GM12891 (cell line): Measurements from ENCODE around the gene FAM47E.
A peak's percentile ranks its signal among the peaks of the same experiment; 100 is the strongest.

ENCODE experiments used
- DNase-seq: peaks from one replicate; pipeline ENCODE4 v3.0.0; 2011; ENCODE audit warnings: low spot score; ENCODE audit not compliant: insufficient read length
- FAIRE-seq: peaks from 2 replicates; lab custom pipeline; 2011; peaks lifted over from hg19 to GRCh38; lab: Jason Lieb, UNC
- PAX5 ChIP-seq: IDR thresholded peaks from 2 replicates; pipeline ENCODE4 v1.6.1; 2011; ENCODE audit warnings: low read length, moderate library complexity, mild to moderate bottlenecking; ENCODE audit not compliant: insufficient read depth, severe bottlenecking
- POLR2A ChIP-seq: IDR thresholded peaks from 2 replicates; pipeline ENCODE4 v1.6.1; 2011; ENCODE audit warnings: low read depth, low read length, control low read depth
- POLR2AphosphoS5 ChIP-seq: IDR thresholded peaks from 2 replicates; pipeline ENCODE4 v1.6.1; 2011; ENCODE audit warnings: low read depth, low read length, control low read depth
- POU2F2 ChIP-seq: IDR thresholded peaks from 2 replicates; pipeline ENCODE4 v1.6.1; 2011; ENCODE audit warnings: low read depth, mild to moderate bottlenecking, control low read depth, low read length, moderate library complexity
- SPI1 ChIP-seq: IDR thresholded peaks from 2 replicates; pipeline ENCODE4 v1.6.1; 2011; ENCODE audit warnings: low read depth, low read length, control low read depth
- TAF1 ChIP-seq: IDR thresholded peaks from 2 replicates; pipeline ENCODE4 v1.6.1; 2011; ENCODE audit warnings: low read depth, low read length, control low read depth

Gene FAM47E

DNA sequence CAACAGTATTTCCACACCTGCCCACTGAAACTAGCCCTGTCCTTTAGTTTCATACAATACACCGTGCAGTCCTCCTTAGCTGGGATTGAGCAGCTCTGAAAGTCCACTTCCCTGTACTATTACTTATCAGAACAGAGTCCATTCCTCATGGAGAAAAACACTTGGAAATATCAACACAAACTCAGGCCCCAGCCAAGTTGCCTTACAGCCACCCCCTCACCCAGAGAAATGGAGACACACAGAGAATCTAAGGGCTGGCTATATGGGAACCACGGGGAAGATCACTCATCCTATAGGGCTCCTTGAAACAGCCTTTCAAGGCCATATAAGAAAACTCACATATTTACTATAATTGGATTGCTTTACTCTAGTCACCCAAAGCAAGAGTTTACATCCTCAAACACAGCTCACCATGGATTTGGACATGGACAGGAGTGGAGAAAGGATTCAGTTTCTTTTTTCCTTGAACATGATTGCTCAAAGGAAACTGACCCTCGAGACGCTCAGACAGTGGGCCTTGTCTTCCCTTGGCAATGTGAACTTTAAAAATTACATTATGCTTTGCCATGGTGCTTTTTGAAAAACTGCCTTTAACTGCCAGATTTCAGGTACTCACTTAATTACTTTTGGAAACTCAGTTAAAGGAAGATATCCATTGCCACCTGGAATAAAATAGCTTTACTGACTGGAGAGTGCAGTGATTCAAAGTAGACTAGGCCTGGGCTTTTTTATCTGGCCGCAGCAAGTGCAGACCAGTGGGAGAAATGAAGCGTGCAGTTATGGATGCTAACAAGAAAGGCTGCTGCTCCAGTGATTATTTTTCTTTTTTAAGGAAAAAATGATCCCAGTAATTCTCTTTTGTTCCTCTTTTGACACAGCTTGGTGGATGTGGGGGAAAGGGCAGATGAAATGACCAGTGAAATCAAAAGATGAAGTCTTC, 39.5 kb upstream of the FAM47E start:
- DNase-seq (no peak), FAIRE-seq (no peak)
- TF ChIP-seq TAF1 (no peak), SPI1 (no peak), POLR2A (no peak), POU2F2 (no peak), PAX5 (no peak), POLR2AphosphoS5 (no peak)

DNA sequence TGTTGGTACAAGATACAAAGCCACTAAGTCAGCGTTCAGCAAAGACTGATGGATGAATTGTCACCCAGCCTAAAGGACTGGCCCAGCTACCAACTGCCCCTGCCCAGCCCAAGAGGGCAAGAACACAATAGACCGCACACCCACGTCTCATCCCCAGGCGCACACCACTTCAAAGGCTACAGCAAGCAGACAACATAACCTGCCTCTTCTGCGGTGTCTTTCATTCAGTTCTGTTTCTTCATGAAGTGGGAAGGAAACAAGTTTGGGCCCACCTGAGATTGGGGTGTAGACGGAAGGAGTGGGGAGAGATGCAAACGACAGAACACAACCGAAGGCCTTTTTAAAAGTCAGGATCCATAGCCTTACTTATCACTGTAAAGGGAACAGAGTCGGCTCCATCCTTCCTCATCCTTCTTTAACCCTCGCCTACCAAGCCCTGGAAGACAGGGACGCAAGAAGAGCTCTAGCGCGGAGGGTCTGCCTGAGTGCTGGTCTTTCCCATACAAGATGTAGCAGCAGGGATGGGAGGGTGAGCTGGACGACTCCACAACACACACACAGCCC, 38.6 kb upstream of the FAM47E start:
- no peak for TF ChIP-seq SPI1
- no peak for TF ChIP-seq POLR2A
- TF ChIP-seq POU2F2: no peak; the same call in 1 of the 2 replicates
- no peak for TF ChIP-seq POLR2AphosphoS5
- TF ChIP-seq TAF1: no peak
- no peak for TF ChIP-seq PAX5
- DNase-seq (no peak), FAIRE-seq (peak; percentile 35)

DNA sequence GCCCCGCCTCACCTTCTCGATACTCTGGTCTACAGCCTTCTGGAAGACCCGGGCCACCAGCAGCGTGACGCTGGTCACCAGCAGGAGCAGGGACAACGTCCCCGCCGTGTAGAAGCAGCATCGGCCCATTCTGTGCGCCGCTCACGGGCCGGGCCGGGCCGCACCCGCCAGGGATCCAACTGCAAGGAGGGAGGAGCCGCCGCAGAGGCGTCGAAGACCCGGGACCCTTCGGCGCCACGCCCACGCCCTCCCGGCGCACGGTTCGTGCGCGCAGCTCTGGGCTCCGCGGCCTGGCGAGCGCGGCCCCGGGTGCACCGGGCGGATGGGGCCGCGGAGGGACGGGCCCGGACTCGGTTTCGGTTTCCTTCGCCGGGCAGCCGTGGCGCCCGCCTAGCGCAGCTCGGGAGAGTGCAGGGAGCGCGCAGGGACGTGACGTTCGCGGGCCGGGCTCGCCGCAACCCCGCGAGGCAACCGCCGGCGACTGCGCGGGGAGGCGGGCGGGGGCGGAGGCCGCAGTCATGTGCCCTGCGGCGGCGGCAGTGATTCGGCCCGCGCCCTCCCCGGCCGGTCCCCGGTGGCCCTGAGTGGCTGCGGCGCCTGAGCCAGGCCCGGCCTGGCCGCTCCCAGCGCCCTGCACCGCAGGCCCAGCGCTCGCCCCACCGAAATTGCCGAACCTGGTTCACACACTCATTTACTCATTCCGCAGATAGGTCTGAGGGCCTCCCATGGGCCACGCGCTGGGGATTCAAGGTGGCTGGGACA, 37.9 kb upstream of the FAM47E start, which contains the start of gene SCARB2:
TSS of gene SCARB2 (minus strand) at position 410 of the 762 bp plus-strand sequence. CDS start at position 129, 281 bp downstream.
- peak; percentile 88 for FAIRE-seq
- peak; percentile 64 for DNase-seq
- TF ChIP-seq PAX5 (no peak), POLR2AphosphoS5 (no peak)

DNA sequence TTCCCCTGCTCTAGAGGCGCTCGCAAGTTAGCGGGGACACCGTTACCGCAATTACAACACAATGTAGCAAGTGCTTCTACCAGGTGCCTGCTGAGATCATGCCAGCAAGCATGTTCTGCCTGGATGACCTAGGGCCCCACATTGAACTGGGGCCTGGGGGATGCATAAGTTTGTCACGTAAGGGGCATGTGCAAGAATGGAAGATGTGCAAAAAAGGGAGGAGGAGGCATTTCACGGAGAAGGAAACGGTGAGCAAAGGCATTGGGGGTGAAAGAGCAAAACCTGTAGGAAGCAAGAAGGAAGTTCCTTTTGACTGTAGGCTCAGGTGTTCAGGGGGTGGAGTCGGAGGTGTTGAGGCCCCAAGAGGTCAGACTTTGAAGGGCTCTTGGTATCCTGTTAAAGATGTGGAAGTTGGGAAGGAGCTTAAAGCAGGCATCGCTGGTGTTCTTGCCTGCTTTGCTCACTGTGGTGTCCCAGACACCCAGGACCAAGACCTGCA, 37.3 kb upstream of the FAM47E start:
- FAIRE-seq (no peak), DNase-seq (no peak)
- TF ChIP-seq TAF1 (no peak), POLR2AphosphoS5 (no peak), PAX5 (no peak), POLR2A (no peak), POU2F2 (no peak), SPI1 (no peak)

DNA sequence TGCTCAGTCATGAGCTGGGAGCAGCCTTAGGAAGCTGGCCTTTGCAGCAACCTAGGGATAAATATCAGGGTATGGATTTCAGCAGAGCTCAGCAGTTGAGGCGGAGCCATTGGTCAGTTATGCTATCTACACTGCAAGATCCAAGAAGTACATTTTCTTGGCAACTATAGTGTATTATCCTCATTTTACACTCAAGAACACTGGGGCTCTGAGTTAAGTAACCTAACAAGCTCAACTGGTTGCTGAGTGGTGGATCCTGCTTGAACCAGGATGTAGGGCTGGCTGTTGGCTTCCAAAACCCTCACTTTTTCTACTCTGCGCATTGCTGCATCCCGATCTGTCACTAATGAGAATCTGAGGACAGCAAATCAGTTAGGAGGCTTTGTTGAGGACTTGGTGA, 36.4 kb upstream of the FAM47E start:
- DNase-seq (no peak), FAIRE-seq (no peak)
- TF ChIP-seq POLR2A (no peak), TAF1 (no peak), POLR2AphosphoS5 (no peak), POU2F2 (no peak), PAX5 (no peak), SPI1 (no peak)

DNA sequence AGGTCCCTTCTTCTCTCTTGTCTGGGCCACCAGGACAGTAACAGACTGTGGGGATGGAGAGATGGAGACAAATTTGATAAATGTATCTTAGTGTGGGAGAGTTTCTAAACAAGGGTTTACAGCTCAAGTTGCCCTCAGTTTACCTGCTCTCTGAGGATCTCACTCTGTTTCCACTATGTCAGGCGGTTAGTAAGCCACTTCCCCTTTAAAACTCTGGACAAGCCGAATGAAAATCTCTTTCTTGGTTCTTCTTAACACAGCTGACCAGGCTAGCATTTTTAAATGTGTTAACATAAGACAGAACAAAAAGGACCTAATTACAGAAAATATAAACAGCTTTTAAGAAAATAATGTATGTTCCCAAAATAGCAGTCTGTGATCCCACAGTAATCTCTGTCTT, 35.0 kb upstream of the FAM47E start:
- TF ChIP-seq PAX5 (no peak), SPI1 (no peak), TAF1 (no peak), POLR2A (no peak), POLR2AphosphoS5 (no peak), POU2F2 (no peak)
- no peak for FAIRE-seq

GRCh38 chr4:76216975-76217814, 34.3 kb upstream of the FAM47E start:
- no peak for TF ChIP-seq TAF1
- TF ChIP-seq PAX5: no peak
- TF ChIP-seq POLR2A: no peak
- TF ChIP-seq SPI1: no peak
- TF ChIP-seq POLR2AphosphoS5: no peak
- no peak for TF ChIP-seq POU2F2
- DNase-seq (no peak), FAIRE-seq (no peak)

More for the DNA sequence above, 35.0 kb upstream of the FAM47E start:
- DNase-seq: no peak

DNA sequence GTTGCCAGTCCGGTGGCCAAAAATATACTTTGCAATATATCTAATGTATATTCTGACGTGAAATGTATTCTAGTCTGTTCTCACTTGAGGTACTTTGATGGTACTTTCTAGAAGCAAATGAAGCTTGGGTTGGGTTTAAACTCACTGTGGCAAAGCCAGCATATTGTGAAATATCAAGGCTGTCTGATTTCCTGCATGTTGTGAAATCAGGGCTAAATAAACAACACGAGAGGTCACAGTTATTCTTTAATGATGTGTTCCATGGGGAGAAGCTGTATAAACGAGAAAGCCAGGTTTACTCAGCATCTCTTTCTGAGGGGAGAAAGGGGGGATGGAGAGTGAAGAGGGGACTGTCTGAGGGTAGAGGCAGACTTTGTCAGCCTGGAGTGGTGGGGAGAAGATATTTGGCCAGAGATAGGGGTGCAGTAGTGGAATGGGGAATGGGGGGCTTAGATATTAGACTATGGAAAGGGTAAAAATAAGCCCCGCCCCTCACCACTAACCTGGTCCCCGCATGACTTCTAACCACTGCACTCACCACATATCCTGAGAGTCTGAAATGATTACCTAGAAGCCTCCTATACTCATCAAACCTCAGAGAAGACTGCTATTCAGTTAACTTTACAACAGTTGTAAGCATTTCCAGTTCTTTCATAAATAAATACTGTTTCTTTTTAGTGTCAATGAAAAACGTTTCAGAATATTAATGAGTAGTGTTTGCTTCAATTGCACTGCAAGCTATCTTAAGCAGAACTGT, 32.0 kb upstream of the FAM47E start:
- DNase-seq (no peak), FAIRE-seq (no peak)
- TF ChIP-seq SPI1 (no peak), POU2F2 (no peak), POLR2A (no peak), POLR2AphosphoS5 (no peak), TAF1 (no peak), PAX5 (no peak)
